Epithelial cell of esophagus (primary cell): ENCODE results near the gene TCERG1.

Source experiments
- DNase-seq: peaks from one replicate; pipeline ENCODE4 v3.0.0; 2010; ENCODE audit warnings: low read depth
- H3K4me3 ChIP-seq: 2 replicates; pipeline ENCODE4 v1.5.1; 2011; ENCODE audit warnings: mild to moderate bottlenecking, low read length, control low read depth
- CTCF ChIP-seq: IDR thresholded peaks from 2 replicates; pipeline ENCODE4 v1.5.1; 2011; ENCODE audit warnings: low read depth, mild to moderate bottlenecking, low read length, control low read depth, inconsistent platforms; ENCODE audit not compliant: insufficient read depth; ENCODE audit errors: missing control alignments

Gene TCERG1

GRCh38 chr5:146466521-146467349, 19.6 kb downstream of the TCERG1 start:
- no peak overlapping the region for H3K4me3 ChIP-seq
- peak; percentile 42 for TF ChIP-seq CTCF
- DNase-seq = peak; percentile 19

- H3K4me3 ChIP-seq = no peak overlapping the region
- no peak for DNase-seq
- no peak for TF ChIP-seq CTCF
These were observed 20.6 kb downstream of the TCERG1 start for GRCh38 chr5:146467760-146468159.

- TF ChIP-seq CTCF = no peak
- DNase-seq = no peak
- no peak overlapping the region for H3K4me3 ChIP-seq
These were observed 26.9 kb downstream of the TCERG1 start for GRCh38 chr5:146474065-146474464.

- TF ChIP-seq CTCF = no peak
- H3K4me3 ChIP-seq = no peak overlapping the region
These were observed 28.2 kb downstream of the TCERG1 start for GRCh38 chr5:146475190-146475780.

GRCh38 chr5:146475906-146476305, 28.8 kb downstream of the TCERG1 start:
- no peak overlapping the region for H3K4me3 ChIP-seq
- TF ChIP-seq CTCF = no peak
- no peak for DNase-seq

More at GRCh38 chr5:146475190-146475780, 28.2 kb downstream of the TCERG1 start:
- no peak for DNase-seq

GRCh38 chr5:146482775-146483174, 35.6 kb downstream of the TCERG1 start:
- no peak for DNase-seq
- H3K4me3 ChIP-seq = no peak overlapping the region
- no peak for TF ChIP-seq CTCF
